Stimulated activated CD4-positive, alpha-beta T cell treated with anti-CD3 and anti-CD28 coated beads, TNF-alpha, amount 100 ng/mL, for 4 hours (primary cell): ENCODE results near the gene DAB2.
"Not testable (repeated sequence)": the region's sequence is repeated elsewhere in the genome, so short reads cannot be mapped to it uniquely, and the experiment has no call there.

Experiments
- DNase-seq, 3 experiments: peaks; one replicate each; pipeline ENCODE4 v3.0.0-alpha.2; 2020; ENCODE audit warnings: low read depth in 3 of 3

DAB2 gene

DNA sequence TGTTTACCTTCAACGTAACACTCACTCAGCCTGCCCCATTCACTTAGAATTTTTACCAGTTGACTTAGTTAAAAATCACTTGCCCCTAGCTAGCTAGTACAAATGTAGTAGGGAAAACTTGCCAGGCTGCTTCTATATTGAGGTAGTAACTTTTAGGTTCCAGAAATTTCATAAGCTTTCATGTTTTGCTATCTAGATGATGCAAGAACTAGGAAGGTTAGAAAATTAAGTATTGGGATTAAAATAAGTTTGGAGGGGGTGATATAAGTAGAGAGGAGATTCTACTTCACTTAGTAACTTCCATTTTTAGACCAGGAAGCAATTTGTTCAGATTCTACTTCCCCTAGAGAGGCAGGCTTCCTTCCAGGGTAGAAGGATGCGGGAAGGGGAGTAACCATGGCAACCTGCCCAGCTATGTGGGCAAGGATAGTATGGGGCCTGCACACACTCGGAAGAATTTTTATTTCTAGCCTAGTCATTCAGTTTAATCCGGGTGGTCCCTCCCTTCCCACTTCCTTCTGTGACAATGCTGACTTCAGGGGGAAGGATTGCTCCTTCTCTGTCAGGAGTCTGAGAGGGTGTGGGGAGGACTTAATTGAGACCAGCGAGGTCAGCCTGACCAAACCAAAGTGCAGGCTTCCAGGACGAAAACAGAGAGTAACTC lies 4.2 kb downstream of the DAB2 start:
- DNase-seq = no peak

GRCh38 chr5:39419796-39420195 lies 5.0 kb downstream of the DAB2 start:
- DNase-seq = no peak

DNA sequence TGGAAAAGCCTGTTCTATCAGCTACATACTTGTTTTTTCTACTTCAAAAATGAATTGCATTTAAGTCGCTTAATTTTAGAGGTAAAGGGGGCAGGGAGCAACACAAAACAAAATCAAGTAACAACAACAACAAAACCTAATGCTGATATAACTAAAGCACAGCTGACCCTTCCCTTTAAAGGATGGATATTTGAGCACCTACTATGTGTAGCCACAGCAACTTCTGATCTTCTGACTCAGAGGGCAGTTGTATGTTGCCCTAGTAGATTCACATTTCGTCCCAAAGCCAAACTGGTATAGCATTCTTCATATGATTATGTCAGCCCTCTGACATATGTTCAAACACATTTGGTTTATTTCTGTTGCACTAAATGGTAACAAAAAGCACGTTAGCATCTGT lies 6.8 kb downstream of the DAB2 start:
- DNase-seq = no peak

DNA sequence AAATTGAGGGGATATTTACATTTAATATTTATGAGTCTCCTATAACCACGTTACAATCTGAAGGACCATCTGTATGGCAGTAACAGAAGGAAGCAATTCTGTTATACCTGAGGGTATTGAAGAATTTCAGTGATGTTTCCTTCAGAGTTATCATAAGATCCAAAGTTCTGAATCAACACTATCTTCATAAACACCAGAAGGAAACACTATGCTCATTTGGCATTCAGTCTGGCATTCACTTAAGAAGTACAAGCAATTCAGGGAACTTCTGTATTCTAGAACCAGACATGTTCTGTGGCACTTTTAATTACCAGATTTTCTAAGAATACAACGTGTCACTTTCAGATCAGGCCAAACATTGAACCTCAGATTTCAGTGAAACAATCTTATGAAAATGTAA lies 9.6 kb downstream of the DAB2 start:
- DNase-seq = no peak

GRCh38 chr5:39414426-39414825 lies 10.4 kb downstream of the DAB2 start:
- no peak for DNase-seq

GRCh38 chr5:39413771-39414170 lies 11.0 kb downstream of the DAB2 start:
- no peak for DNase-seq

GRCh38 chr5:39412721-39413394 lies 11.9 kb downstream of the DAB2 start:
- DNase-seq = no peak

GRCh38 chr5:39411985-39412384 lies 12.8 kb downstream of the DAB2 start:
- no peak for DNase-seq

- no peak for DNase-seq
Measured at GRCh38 chr5:39411061-39411460, 13.7 kb downstream of the DAB2 start.

- no peak for DNase-seq
Measured at GRCh38 chr5:39409033-39409432, 15.7 kb downstream of the DAB2 start.

DNA sequence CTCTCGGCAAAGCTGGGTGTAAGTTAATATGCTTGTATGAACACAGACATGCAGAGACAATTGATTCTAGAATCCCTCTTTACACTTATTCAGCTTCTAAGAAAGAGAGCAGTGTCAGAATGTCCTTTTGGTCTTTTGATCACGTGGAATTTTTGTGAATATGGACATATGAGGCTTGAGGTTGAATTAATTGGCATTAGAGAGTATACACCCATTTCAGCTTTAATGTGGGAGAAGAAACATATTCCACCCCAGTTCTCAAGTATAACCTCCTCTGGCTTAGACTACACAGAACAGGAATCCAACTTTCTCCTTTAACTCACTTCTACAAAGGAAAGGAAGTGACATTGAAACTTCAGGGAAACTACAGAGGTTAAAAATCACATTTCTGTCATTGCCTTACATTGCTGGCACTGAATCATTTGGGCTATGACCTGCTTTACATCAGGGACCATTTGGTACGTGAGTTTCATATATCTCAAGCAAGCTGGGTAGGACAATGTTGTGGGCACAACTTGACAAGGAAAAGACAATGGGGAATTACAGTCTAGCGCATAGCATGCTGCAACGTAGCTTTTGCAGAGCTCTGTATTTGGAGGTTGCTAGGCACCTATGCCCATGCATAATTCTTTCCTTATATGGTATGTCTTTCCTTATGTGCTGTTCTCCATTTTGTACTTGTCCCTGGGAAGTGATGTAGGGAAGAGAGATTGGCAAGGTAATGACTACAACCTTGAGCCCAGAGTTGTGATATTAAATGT lies 19.5 kb downstream of the DAB2 start:
- no peak for DNase-seq

DNA sequence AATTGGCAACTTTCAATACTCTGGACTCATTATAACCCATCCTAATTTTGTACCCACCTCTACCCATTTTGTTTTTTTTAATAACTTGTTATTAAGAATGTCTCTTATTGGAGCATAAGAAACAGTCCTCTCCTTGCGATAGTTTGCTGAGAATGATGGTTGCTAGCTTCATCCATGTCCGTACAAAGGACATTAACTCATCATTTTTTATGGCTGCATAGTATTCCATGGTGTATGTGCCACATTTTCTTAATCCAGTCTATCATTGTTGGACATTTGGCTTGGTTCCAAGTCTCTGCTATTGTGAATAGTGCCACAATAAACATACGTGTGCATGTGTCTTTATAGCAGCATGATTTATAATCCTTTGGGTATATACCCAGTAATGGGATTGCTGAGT lies 21.0 kb downstream of the DAB2 start:
- DNase-seq = not testable (repeated sequence)

GRCh38 chr5:39402140-39402539 lies 22.6 kb downstream of the DAB2 start:
- not testable (repeated sequence) for DNase-seq

DNA sequence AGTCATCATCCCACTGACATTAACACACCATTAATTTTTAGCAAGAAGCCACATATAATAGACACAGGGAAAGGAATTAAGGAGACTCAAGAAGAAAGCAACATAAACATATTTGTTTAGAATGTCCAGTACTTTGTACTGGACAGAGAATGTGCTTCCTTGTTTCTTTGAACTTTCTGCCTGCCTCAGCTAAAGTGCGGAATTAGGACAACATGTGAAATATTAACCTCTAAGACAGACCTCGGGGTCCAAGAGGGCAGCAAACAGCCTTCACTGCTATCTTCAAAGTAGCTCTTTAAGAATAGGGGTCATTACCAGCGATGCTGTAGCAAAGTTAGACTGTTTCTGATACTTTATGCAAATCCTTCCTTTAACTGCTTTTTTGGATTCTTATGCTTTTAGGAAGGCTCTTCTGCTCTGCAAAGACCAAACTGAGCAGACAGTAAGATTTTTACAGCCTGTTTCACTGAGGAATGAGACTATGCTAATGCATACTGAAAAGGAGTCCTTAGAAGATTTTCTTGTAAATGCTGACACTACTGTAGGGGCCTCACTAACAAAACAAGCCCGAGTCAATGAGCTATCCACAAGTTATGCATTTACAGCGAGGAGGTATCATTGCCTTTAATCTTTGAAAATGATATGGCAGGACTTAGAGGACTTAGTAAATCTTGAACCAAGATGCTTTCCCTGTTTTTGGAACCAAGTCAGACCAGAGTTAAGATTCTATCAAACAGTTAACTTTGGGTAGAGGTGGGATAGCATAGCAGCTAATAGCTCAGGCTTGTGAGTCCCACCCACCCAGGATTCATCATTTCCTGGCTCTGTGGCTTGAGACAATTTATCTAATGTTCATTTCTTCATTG lies 23.8 kb downstream of the DAB2 start:
- DNase-seq = no peak

GRCh38 chr5:39399135-39400036 lies 25.4 kb downstream of the DAB2 start:
- no peak for DNase-seq

- no peak for DNase-seq
Measured at GRCh38 chr5:39396843-39397242, 27.9 kb downstream of the DAB2 start.

DNA sequence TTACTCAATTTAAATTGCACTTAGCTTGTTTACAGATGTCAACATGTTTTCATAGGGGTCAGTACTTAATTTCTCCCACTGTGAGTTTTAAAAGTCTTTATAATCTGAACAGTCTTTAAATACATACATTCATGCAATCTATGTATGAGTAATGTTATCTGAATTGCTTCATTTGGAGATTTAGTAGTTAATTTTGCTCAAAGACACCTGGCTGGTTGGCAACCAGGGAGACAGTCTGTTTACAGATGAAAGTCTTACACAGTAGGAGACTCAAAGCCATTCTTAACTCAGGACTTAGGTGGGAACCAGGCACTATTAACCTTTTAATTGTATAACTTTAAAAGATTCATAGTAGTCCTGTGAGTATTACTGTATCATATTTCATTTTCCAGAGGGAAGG lies 29.3 kb downstream of the DAB2 start:
- no peak for DNase-seq

DNA sequence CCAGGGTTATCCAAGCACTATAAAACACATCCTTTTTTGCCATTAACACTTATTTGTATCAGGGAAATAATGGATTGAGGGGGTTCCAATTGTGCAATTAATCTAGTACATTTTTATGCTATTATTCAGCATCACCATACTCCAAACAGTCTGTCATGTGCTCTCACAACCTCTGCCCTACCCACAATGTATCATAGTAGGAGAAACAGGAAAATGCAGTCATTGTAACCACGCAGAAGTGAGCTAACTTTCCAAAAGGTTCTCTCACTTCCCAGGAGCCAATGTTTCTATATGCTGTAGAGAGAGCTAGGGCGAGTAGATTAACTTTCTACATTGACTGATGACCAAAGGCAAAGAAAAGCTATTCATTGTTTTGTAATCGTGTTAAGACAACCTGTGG lies 29.8 kb downstream of the DAB2 start:
- DNase-seq = no peak

DNA sequence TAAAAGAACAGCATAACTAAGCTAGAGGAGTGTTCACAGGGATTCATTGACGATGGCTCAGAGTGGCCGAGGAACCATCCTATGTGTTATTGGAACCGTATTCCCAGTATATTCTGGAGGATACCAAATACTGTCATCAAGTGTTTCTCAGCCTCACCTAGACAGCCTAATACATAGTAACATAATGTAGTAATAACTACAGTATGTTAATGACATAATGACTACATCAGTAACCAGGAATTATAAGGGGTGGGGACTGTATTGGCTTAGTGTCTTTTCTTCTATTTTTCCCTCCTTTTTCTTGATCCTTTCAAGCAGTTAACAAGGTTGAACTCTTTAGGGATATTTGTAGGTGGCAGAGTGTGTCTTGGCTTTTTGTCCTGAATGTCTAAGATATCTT lies 33.8 kb downstream of the DAB2 start:
- DNase-seq = no peak

- DNase-seq = no peak
Measured at GRCh38 chr5:39387293-39387692, 37.5 kb downstream of the DAB2 start.

DNA sequence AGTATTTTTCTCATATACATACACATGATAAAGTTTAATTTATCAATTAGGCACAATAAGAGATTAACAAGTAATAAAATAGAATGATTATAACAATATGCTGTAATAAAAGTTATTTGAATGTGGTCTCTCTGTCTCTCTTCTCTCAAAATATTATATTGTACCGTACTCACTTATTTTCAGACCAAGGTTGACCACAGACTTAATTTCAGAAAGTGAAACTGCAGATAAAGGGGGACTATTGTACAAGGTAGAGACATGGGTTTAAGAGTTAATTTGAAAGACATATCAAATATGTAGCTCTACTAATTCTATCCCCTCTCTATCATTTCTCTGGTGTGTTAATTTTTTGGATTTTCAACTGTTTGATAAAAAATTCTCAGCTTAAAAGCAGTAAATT lies 40.5 kb downstream of the DAB2 start:
- DNase-seq = no peak
